A673 (cell line): ENCODE measurements around the gene ID3. TPM values are rescaled to one million over a fixed set of nuclear protein-coding genes. Genes with fewer than 3 reads are reported as not detected.

ENCODE experiments used
- BruUV-seq: library from RNA; stranded (reverse); fragments of 400-500 nt; replicated peaks from 2 replicates; lab custom pipeline; 2021; lab: Mats Ljungman, UMichigan
- CTCF ChIA-PET: fragments of 300-600 bp; sonication (Branson Sonifier 250); formaldehyde crosslinking; loops from one replicate; lab custom pipeline; 2022; ENCODE audit warnings: antibody characterized with exemption; lab: Charles Lee
- POLR2A ChIA-PET: fragments of 300-600 bp; sonication (Branson Sonifier 250); formaldehyde crosslinking; loops from one replicate; lab custom pipeline; 2022; ENCODE audit warnings: antibody characterized with exemption; ENCODE audit not compliant: low non-redundant PET; lab: Charles Lee
- DNase-seq: peaks from one replicate; pipeline ENCODE4 v3.0.0-alpha.2; 2015; ENCODE audit warnings: low spot score
- H3K27ac ChIP-seq: fragments of 200-600 bp; sonication (generic); 2 replicates; pipeline ENCODE4 v1.5.1; 2016; ENCODE audit warnings: mixed run types, low read depth, mild to moderate bottlenecking, mixed read lengths, antibody characterized with exemption, low read length; ENCODE audit not compliant: poor library complexity, severe bottlenecking
- H3K27me3 ChIP-seq: fragments of 200-600 bp; sonication (generic); replicated peaks from 2 replicates; pipeline ENCODE4 v1.6.1; 2017; ENCODE audit warnings: mixed run types, low read depth, mild to moderate bottlenecking, mixed read lengths, antibody characterized with exemption, low read length; ENCODE audit not compliant: insufficient read depth, poor library complexity
- H3K36me3 ChIP-seq: fragments of 200-600 bp; sonication (generic); 2 replicates; pipeline ENCODE4 v1.6.1; 2016; ENCODE audit warnings: mixed run types, mild to moderate bottlenecking, mixed read lengths, antibody characterized with exemption, low read length; ENCODE audit not compliant: insufficient read depth, poor library complexity, severe bottlenecking
- H3K4me1 ChIP-seq: fragments of 200-600 bp; sonication (generic); 2 replicates; pipeline ENCODE4 v1.6.1; 2017; ENCODE audit warnings: mixed run types, mild to moderate bottlenecking, mixed read lengths, antibody characterized with exemption, low read length; ENCODE audit not compliant: insufficient read depth, poor library complexity, severe bottlenecking
- H3K4me3 ChIP-seq: fragments of 200-600 bp; sonication (generic); 2 replicates; pipeline ENCODE4 v1.5.1; 2016; ENCODE audit warnings: low read depth, mixed run types, mild to moderate bottlenecking, mixed read lengths, low read length; ENCODE audit not compliant: poor library complexity, severe bottlenecking
- H3K9me3 ChIP-seq: fragments of 200-600 bp; sonication (generic); 2 replicates; pipeline ENCODE4 v1.6.1; 2016; ENCODE audit warnings: mixed run types, low read depth, mild to moderate bottlenecking, mixed read lengths, antibody characterized with exemption, low read length; ENCODE audit not compliant: poor library complexity, severe bottlenecking
- EZH2 ChIP-seq: fragments of 200-600 bp; sonication (generic); IDR thresholded peaks from 2 replicates; pipeline ENCODE4 v1.6.1; 2017; ENCODE audit warnings: borderline replicate concordance, low read depth, mild to moderate bottlenecking, mixed read lengths, antibody characterized with exemption, low read length; ENCODE audit not compliant: poor library complexity, severe bottlenecking
- intact Hi-C: fragments of 100-400 bp; cut with micrococcal nuclease; formaldehyde crosslinking; loops from one replicate; pipeline ENCODE4 v1.10.0; 2022; ENCODE audit not compliant: unreplicated experiment
- total RNA-seq: library from RNA; stranded (reverse); gene quantifications from 2 replicates; pipeline ENCODE4 v1.2.3, GENCODE V29; 2021
- TF ChIP-seq, protein P1 (sequence below): fragments of 300-800, 200-600 bp; sonication (generic); conservative IDR thresholded peaks from 2 replicates; pipeline ENCODE4 v1.5.1; 2017; ENCODE audit warnings: low read depth, mild to moderate bottlenecking, antibody characterized with exemption, low read length, moderate library complexity, mixed read lengths

Gene ID3
- total RNA-seq, 1 experiment from 2014 or later: 140 TPM

DNA sequence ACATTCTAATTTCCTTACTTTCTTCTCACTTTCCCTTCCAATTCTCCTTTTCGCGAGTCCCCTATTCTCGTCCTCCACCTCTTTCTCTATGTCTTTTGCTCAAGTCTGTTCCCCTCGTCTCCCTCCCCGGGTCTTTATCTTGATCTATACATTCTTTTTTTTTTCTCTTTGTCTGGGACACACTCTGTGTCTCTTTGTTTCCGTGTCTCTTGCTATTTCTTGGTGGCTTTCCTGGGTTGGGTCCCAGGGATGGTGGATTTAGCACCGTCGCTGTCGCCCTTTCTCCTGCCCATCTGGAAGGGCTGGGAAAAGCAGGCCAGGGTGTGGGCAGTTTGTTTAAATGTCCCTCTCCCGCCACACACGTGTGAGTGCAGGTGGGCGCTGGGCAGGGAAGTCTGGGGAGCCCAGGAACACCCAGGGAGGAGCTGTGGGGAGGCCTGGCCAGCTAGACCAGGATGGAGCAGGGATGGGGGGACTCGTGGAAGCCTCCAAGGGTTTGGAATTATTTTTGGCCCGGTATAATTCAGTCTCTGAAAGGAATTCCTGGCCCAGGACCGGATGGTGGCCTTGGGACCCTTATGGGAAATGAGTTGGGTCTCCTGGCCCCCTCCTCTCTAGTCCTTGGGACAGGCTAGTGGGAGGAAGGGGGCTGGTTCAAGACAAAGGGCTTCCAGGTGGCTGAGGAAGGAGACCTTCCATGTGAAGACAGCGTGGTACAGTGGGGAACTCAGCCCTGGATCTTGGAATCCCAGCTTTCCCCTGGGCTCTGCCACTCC, 9.5 kb upstream of the ID3 start:
- ChIA-PET POLR2A (interaction anchor here (0.6 kb wide), 1 partner anchor 14 kb away, joined by 3 read pairs; no protein-coding TSS in a partner anchor), CTCF (interaction anchor here (0.5 to 1.8 kb wide), 4 partner anchors 13 to 66 kb away, joined by 4 to 9 read pairs (median 5); no protein-coding TSS in a partner anchor)
- TSS peak; percentile 41 for BruUV-seq
- intact Hi-C loops: no loop called here
- Histone ChIP-seq H3K27ac (peak overlapping the region; percentile 75), H3K4me3 (peak overlapping the region; percentile 58), H3K36me3 (no peaks in the 10 kb centered on the region), H3K4me1 (peaks cover 19% of the 10 kb centered on the region), H3K27me3 (no peaks in the 10 kb centered on the region), H3K9me3 (no peaks in the 10 kb centered on the region)
- no peak for DNase-seq
- TF ChIP-seq, protein P1, sequence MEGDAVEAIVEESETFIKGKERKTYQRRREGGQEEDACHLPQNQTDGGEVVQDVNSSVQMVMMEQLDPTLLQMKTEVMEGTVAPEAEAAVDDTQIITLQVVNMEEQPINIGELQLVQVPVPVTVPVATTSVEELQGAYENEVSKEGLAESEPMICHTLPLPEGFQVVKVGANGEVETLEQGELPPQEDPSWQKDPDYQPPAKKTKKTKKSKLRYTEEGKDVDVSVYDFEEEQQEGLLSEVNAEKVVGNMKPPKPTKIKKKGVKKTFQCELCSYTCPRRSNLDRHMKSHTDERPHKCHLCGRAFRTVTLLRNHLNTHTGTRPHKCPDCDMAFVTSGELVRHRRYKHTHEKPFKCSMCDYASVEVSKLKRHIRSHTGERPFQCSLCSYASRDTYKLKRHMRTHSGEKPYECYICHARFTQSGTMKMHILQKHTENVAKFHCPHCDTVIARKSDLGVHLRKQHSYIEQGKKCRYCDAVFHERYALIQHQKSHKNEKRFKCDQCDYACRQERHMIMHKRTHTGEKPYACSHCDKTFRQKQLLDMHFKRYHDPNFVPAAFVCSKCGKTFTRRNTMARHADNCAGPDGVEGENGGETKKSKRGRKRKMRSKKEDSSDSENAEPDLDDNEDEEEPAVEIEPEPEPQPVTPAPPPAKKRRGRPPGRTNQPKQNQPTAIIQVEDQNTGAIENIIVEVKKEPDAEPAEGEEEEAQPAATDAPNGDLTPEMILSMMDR: no peak

DNA sequence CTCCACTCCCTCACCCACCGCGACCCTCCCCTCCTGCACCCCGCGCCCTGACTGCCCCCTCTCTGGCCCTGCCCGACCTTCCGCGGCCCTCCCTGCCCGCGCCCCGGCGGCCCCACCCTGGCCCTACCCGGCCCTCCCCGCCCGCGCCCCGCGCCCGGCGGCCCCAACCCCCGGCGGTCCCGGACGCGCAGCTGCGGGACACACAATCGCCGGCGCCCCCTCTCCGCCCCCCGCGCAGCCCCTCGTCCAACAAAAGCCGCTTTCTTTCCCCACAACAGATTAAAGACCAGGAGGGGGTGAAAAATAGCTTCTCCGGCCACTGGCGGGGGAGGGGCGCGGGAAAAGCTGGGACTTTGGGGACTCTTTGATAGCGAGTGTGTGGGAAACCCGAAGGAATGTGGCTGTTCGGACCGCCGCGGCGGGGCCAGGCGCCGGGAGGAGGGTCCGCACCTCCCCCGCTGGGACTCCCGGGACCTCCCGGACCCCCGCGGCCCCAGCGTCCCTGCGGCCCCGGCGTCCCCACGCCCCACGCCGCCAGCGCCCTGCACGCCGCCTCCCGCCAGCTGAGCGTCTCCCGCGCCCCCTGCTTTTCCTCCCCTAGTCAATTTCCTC, 8.8 kb upstream of the ID3 start:
- Histone ChIP-seq H3K9me3 (no peaks in the 10 kb centered on the region), H3K27ac (peak overlapping the region; percentile 75), H3K36me3 (no peaks in the 10 kb centered on the region), H3K27me3 (no peaks in the 10 kb centered on the region), H3K4me3 (peak overlapping the region; percentile 58), H3K4me1 (peaks cover 21% of the 10 kb centered on the region)
- BruUV-seq: no TSS peak
- DNase-seq: no peak
- intact Hi-C loops: no loop called here
- ChIA-PET POLR2A (interaction anchor here (0.6 kb wide), 1 partner anchor 13 kb away, joined by 3 read pairs; no protein-coding TSS in a partner anchor), CTCF (interaction anchor here (0.6 to 1.8 kb wide), 3 partner anchors 13 to 67 kb away, joined by 4 to 9 read pairs (median 6); no protein-coding TSS in a partner anchor)
- TF ChIP-seq EZH2: no peak
- TF ChIP-seq, protein P1: no peak

DNA sequence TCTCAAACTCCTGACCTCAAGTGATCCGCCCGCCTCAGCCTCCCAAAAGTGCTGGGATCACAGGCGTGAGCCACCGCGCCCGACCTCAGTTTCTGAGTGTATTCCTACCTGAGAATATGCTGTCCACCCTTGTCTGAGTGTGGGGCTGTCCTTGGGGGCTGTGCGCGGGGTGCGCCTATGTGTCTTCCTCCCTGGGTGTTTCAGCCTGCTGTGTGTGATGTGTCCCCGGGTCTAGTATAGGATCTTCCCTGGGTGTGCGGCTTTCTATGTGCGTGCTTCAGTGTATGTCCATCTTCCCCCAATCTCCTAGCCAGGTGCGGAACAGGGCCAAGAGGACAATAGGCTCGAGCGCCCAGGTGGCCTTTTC, 8.3 kb upstream of the ID3 start:
- no peaks in the 10 kb centered on the region for H3K27me3 ChIP-seq
- H3K4me3 ChIP-seq: peak overlapping the region; percentile 58
- no peak for DNase-seq
- H3K36me3 ChIP-seq: no peaks in the 10 kb centered on the region
- BruUV-seq: no TSS peak
- H3K27ac ChIP-seq: no peak overlapping the region
- ChIA-PET CTCF (no interaction called here), POLR2A (no interaction called here)
- intact Hi-C loops: no loop called here
- no peak for TF ChIP-seq EZH2
- TF ChIP-seq, protein P1: no peak
- no peaks in the 10 kb centered on the region for H3K9me3 ChIP-seq
- H3K4me1 ChIP-seq: peaks cover 26% of the 10 kb centered on the region
